NCI-H1417 treated with DMSO at 0.1 percent for 48 hours (cell line): Measurements from ENCODE around the gene CCDC85C.

Experiments used
- DNase-seq: peaks from one replicate; lab custom pipeline; 2025; lab: John Stamatoyannopoulos, UW

CCDC85C gene

DNA sequence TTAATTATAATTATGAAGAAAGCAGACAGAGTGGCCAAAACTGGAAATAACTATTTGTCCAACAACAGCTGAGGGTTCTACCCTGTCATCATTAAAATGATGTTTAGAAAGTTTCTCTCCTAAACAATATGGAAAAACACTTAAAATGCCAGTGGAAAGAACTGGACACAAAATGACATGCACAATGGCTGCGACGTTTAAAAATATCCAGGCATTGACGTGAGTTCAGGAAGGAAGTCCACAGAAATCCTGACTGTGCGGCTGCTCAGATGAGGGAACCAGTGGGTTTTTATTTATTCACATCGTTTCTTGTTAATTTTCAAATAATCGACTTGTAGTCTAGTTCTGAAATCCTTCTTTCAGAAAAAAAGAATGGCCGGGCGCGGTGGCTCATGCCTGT lies 64.5 kb downstream of the CCDC85C start:
- no peak for DNase-seq

DNA sequence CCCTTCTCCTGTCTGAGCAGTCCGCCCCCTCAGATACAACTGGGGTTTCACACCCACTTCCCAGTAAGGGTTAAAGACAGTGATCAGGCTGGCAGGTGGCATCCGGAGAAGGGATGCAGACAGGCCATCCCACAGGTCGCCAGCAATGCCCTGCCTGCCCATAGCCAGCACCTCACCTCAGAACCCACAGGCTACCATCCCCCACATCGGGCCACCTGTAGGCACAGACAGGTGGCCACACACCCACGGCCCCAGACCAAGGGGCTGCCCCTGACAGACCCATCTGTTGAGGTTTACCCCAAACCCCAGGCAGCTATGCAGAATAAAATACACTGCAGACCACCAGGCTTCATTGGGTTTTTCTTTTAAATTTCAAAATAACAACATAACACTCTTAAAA lies 65.3 kb downstream of the CCDC85C start:
- DNase-seq: no peak

DNA sequence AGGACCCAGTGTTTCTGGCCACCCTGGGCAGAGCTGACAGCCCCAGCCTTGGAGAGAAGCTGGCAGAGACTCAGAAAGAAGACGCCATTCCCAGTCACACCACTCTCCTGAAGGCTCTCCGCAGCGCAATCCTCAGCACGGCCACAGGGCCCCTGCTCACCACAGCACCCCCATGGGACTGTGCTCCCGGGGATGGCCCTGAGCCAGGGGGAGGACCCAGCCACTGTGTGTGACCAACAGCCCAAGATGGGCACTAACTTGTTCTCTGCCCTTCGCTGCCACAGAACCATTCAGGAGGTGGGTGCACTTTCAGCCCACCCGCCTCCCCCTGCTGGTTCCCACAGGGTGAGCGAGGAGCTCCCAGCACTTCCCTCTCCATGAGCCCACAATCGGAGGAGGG lies 65.7 kb downstream of the CCDC85C start:
- DNase-seq: no peak

DNA sequence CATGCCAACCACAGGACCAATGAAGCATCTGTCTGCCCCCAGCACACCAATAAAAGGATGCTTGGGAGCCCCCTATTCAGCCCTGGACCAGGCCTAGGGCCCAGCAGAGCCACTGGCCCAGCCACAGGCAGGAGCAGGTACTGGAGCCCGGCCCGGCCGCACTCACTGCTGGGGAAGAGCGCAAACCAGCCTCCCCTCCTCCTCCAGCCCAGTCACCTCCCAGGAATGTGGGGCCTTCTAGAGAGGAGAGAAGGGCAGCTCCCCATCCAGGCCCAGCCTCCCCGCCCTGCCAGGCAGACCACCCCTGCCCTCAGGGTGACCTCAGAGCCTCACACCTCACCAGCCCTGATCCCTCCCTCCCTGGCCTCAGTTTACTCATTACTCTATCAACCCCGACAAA lies 66.6 kb downstream of the CCDC85C start:
- DNase-seq: no peak

DNA sequence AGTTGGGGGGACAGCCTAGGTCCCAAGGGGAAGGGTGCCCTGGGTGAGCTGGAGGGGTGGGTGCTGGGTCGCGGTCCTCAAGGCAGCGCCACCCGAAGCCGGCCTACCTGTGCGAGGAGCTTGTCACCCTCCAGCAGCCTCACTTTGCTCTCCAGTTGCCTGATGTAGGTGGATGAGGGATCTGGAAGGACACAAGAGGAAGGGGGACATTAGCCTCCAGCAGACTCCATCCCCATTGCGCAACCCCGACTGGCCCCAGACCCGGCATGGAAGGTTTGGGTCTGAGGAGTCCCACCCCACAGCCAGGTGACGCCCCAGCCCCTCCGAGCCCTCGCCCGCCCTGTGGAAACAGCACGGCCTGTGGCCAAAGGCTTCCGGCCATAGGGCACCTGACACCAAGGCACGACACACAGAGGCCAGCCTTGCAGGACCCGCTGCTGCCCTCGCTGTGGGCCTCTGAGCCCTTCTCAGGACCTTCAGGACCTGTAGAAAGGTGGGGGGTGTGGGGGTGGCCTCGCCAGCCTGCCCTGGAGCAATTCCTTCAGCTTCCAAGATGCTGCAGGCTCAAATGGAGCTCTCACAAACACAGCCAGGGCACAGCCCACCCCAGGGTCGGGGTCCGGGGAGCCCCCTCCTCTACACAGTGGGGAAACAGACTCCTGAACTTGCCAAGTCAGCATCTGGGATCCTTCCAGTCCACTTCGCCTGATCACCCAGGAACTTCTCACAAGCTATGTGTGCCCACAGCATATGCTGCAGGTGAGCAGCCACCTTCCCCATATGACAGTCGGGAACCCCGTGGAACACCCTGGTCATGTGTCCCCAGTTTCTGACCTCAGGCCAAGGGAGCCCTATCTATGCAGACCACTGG lies 67.9 kb downstream of the CCDC85C start:
- no peak for DNase-seq

DNA sequence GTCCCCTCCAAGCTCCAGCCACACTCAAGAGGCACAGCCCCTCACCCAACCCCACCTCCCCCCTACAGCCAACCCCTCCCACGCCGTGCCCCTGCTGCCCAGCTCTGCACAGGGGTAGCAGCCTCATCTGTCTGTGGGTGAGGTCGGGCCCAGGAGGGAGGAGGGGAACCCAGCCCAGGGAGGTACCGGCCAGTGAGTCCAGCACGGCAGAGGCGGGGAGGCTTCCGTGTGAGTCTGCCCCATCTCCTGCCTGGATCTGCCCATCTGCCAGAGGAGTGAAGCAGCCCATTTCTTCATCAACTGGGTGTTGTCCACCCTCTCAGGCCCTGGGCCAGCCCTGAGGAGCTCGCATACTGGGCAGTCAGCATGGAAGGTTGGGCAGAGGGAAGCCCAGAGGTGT lies 68.6 kb downstream of the CCDC85C start:
- DNase-seq: no peak

DNA sequence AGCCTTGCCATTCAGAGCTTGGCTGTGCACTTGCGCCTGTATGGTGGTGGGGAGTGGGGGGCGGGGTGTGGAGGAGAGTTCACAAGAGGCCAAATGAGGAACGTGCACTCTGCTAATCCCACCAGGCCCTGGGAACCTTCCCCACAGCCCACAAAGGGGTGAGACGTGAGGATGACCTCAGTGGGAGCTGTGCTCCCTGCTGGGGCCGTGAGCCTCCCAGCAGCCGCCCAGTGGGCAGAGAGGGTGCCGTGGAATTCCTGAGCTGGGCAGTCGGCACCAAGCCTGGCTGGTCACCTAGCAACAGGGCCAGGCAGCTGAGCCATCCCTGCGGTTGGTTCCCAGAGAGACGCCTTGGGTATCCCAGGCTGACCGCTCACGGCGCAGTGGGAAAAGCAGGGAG lies 69.1 kb downstream of the CCDC85C start:
- DNase-seq: no peak

DNA sequence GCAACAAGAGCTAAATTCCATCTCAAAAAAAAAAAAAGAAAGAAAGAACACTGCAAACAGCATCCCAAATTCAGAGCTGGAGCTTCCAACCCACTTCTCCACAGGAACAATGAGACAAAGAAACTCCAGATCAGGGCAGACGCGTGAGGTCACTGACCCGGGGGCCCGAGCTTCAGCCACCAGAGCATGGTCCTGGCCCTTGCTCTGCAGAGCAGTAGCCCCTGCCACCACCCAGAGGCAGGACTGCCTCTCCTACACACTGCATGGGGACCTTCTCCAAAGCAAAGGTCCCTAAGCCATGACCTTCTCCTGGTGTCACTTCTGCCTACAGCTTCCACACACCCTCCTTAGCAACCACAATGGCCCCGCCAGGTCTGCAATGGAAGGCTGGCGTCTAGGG lies 69.7 kb downstream of the CCDC85C start:
- no peak for DNase-seq

DNA sequence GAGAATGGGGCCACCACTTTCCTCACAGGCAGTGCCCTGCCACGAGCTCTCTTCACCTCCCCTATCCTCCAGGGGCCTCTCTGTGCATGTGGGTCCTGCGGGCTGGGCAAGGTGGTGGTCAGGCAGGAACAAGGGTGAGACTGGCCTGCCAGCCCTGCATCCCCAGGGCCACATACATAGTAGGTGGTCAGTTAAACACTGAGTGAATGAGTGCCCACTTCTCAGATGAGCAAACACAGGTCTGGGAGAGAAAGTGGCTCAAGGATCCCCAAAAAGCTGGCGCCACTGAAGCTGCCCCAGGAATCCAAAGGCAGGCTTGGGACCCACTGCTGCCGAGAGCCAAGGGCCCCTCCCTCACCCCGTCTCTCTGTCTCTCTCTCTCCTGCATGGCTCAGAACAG lies 71.7 kb downstream of the CCDC85C start:
- no peak for DNase-seq

DNA sequence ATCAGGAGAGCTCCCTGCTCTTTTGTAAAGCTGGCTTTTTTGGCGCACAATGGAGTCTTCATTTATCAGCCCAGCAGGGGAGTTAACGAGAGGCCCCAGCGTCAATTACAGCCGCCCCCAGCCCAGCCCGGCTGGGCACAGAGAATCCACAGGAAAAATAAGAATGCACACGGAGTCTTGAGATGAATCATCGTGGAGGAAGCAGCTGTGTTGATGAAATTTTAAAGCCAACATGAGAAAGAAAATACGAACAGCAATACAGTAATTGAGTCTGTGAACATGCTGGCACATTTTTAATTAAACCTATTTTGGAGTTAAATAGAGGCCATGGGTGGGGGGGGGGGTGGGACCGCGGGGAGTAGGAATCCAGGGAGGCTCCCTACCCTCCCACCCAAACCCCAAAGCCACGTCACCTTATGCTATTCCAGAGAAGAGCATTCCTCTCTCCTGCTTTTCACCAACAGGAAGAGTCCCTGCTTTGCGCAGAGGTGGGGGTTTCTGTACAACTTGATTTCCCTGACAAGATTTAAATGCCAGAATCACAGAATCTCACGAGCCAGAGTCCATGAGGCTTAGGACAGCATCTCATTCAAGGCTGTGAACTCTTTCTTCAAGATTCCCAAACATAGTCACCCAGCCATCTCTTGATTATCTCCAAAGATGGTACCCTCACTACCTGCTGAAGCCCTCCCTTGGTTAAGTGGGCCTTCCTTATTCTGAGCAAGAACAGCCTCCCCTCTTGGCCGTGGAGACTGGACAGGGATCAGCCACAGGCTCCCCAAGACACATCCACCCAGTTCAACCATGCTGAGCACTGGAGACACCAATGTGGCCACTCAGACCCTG lies 72.5 kb downstream of the CCDC85C start:
- peak; percentile 50 for DNase-seq

DNA sequence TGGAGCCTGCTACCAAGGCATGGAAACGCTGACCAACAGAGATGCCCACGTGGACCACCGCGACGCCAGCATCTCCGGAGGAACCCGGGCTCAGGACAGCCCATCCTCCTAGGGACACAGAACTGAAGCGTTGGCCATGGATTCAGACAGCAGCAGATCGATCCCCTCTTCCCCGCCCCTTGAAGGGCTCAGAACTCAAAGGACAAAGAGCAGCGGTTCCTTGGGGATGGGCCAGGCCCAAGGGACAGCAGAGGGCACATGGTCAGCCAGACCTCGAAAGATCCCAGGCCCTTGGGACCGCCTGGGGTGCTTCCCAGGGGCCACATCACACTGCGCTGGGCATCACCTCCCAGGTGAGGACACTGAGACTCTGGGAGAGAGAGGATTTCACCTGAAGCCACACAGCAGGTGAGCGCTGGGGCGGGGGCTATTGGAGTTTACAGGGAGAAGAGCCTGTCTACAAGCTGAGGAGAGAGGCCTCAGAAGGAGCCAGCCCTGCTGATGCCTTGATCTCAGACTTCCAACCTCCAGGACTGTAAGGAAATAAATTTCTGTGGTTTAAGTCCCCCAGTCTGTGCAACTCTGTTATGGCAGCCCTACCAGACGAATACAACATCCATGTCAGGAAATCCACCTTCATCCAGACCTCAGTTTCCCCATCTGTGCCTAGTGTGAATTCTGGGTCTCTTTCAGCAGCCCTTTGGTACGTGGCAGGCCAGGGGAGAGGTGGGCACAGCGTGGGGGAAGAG lies 73.4 kb downstream of the CCDC85C start:
- no peak for DNase-seq

DNA sequence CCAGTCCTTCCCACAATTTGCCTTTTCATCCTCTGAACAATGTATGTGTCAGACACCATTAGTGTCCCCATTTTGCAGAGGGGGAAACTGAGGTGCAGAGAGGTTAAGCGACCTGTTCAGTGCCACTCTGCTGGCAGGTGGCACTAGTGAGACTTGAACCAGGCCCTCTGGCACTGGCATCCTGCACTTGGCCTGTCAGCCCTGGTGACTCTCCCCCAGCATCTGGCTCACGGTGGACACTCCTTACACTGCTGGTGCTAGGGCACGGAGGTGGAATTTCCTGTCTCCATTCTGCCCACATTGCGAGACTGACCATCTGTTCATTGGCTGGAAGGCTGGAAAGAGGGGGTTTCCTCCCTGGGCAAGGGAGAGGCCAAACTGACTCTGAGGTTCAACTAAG lies 74.1 kb downstream of the CCDC85C start:
- DNase-seq: no peak

DNA sequence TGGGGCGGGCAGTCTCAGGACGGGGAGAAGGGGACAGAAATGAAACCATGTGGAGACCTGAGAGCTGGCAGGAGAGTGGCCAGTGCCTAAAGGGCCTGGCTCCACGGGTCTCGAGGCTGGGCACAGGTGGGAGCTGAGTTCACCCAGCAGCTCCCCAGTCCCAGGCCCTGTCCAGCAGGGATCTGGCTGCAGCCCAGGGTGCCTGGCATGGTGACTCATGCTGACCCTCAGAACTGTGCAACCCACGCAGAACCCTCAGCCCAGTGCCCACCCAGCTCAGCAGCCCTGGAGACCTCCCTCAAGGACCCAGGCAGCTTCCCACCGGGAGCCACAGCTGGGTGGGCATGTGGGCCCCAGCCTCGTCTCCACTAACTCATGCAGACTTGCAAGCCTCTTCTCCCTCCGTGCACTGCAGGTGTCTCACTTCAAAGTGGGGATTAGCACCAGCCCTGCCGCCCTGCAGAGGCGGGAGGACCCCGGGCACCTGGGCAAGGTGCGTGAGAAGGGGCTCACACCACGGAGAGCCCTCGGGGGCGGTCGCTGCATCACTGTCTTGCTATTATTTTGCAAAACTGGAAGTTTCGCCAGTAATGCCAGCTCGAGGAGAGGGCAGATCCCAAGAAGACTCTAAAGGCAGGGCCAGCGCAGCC lies 76.5 kb downstream of the CCDC85C start:
- no peak for DNase-seq

DNA sequence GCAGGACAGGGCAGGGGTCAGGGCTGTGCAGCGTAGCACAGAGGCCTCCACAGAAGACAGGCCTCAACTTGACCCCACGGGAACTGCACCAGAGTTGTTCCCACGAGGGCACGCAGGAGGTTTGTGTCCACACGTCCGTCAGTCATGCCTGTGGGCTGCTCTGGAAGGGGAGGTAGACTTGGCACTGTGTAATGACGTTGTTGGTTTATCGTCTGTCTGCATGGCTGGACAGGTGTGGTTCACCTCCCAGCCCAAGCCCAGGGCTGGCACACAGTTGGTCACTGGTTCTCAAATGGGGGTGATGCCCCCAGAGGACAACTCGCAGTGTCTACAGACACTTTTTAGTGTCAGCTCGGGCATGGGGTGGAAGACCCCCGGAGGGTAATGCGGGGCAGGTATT lies 77.0 kb downstream of the CCDC85C start:
- no peak for DNase-seq

DNA sequence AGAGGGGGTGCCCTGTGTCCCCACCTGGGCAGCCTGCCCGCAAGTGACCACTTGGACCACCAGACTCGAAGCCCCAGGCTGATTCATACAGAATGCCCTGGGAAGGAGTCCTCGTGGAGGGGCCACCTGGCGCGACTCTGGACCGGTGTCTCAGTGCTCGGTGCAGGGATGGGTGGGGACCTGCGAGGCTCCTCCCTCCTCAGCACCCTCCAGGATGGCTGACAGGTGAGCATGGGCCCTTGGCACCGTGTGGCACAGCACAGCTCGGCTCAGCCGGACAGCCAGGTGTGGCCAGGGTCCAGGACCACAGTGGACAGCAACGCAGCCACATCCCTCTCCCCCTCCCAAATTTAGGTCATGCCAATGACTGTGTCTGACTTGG lies 78.3 kb downstream of the CCDC85C start:
- no peak for DNase-seq

DNA sequence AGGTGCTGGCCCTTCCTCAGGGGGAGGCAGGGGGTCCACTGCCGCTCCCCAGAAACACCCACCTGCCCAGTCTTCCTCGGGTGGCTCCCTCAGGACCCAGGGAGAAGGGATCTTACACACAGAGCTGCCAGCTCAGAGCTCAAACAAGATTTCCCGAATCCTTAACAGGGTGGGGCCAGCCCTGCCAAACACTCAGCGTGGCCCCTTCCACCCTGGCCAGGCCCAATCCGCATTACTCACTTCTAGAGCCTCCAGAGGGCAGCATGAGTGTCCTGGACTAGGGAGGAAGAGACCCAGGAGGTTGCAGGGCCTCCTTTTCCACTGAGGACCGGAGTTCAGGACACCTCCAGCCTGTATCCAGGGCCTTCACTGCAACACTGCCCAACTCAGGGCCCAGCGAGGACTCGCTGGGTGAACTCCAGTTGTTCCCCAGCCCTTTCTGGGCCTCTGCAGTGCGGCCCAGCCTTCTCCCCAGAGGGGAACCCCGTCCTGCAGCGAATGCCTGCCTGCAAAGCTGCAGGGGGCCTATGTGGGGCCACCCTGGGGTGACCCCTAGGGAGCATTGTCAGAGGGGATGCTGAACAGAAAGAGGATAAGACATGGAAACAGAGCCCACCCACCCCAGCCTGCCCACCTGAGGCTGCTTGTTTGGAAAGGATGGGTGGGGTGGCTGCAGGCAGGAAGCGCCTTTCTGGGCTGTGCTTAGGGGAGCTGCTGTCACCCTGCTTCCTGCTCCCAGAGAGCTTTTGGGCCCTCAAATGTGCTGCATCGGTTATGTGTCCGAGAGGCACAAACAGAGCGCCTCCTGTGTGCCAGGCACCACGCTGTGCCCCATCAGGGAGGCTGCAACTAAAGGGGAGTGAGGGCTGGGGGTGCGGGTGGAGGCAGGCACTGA lies 79.0 kb downstream of the CCDC85C start:
- no peak for DNase-seq

DNA sequence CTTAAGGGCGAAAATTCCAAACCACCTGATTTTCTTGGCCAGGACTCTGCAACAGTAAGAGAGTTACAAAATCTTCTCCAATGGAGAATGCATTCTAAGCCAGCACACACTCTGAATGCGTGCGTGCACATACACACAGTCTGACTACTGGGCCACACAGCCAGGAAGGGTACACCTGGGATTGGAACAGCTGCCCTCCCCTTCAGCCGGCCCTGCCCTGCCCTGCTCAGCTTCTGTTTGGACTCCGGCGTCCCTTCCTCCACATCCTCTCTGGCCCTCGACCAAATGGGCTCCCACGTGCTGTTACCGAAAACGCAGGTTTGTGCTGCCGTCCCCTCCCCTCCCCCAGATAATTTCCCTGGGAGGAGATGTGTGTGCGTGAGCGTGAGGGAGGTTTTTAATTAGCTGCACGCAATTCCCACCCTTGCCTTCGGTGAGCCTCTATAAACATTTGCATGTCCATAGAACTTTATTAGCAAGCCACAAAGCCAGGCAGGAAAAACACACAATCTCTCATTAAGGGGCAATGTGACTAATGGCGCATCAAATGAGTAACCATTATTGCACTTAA lies 79.8 kb downstream of the CCDC85C start:
- DNase-seq: no peak

DNA sequence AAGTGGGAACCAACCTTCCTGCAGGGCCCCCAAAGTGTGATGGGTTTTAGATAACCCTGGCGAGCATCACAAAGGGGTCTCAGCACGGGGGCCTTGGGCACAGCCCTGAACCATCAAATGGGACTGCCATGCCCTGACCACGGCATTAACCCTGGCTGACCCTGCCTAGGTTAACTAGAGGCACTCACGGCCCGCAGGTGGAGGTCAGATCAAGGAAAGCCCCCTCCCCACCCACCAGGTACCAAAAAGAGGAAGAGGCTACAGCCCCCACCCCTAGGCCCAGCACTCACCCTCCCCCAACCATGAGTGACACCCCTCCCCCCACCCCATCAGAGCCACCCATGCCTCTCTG lies 80.3 kb downstream of the CCDC85C start:
- DNase-seq: no peak

DNA sequence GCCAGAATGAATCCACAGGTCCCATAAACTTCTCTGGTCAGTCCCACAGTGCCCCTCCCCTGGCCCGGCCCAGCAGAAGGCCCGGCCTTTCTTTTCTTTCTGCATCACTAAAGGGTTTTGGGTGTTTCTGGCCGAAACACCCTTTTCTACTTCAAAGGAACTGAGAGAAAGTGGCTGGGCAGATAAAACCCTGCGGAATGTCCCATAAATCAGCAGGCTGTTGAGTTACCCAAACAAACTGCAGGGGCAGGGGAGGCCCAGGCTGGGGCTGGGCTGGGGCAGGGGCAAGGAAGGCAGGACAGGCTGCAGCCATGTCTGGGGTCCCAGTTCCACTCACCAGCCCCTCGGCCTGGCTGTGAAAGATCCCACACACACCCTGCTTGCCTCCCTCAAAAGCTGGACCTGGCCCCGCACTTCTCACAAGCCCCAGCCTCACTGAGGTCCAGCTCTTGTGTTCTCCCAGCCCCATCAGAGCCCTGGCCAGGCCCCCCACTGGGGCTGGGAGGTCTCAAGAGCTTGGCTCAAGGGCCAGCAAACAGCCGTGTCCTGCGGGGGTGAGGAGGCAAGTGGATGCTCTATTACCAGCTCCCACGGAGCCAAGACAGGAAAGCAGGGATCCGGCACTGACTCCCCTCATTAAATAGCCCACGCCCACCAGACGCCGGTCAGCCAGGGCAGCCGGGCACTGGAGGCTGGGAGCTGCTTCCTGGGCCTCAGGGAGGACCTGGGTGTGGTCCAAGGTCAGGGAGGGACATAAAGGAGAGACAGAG lies 80.9 kb downstream of the CCDC85C start:
- DNase-seq: no peak

DNA sequence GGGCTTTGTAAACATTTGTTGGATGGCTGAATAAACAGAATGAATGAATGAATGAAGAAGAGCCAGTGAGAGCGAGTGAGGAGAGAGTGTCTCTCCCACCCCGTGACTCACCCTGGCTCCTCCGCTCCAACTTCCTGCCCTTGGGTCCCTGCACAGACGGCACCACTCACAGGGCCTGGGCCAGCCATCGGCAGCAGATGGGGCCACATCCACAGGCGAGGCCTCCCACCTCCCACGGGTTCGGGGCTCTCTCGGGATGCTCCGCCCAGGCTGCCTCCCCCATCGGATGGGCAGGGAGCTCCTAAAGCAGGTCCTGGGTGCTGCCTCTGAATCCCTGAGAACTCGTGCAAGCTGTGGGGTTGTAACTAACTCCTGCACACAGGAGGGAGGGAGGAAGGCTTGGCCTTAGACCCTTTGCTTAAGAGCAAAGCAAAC lies 81.5 kb downstream of the CCDC85C start:
- no peak for DNase-seq
